Gastrocnemius medialis (tissue), 4 donors: Measurements from ENCODE around the gene HES4.

ENCODE experiments used
- POLR2A ChIP-seq, 2 donors: fragments of 450-650 bp; IDR thresholded peaks; one replicate each; pipeline ENCODE4 v1.6.1; 2017; ENCODE audit warnings: antibody characterized with exemption in 2 of 2, mild to moderate bottlenecking in 2 of 2, moderate library complexity in 2 of 2
- TF ChIP-seq, protein P1 (sequence below), 5 experiments: fragments of 450-650 bp in 3 of 5; fragments of 200-600 bp in 2 of 5; sonication (generic) in 2 of 5; IDR thresholded peaks in 4 of 5; conservative IDR thresholded peaks in 1 of 5; 1 replicate in 4 of 5; 2 replicates in 1 of 5; pipeline ENCODE4 v1.5.1; 2016 to 2019; ENCODE audit warnings: antibody characterized with exemption in 5 of 5, mild to moderate bottlenecking in 3 of 5, moderate library complexity in 3 of 5

DNA sequence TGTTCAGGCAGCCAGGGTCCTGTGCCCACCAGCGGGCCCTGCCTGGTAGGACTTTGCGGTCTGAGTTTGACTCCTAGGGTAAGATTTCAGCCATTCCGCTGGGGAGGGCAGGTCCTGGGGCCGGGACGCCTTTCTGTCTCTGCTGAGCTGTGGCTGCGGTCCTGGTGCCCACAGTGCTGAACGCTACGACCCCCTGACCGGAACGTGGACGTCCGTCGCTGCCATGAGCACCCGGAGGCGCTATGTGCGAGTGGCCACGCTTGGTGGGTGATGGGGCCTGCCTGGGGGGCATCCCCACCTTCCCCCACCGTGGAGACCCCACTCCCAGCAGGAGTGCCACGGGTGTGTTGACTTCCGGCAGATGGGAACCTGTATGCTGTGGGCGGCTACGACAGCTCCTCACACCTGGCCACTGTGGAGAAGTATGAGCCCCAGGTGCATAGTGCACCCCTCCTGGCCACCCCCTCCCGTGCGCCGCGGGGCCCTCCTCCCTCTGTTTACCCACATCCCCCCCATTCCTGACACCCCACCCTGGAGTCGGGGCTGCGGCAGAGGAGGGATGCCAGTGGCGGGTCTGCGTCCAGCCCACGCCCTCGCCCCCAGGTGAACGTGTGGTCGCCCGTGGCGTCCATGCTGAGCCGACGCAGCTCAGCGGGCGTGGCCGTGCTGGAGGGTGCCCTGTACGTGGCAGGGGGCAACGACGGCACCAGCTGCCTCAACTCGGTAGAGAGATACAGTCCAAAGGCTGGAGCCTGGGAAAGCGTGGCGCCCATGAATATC is 36.0 kb downstream of the HES4 start:
- TF ChIP-seq, protein P1, sequence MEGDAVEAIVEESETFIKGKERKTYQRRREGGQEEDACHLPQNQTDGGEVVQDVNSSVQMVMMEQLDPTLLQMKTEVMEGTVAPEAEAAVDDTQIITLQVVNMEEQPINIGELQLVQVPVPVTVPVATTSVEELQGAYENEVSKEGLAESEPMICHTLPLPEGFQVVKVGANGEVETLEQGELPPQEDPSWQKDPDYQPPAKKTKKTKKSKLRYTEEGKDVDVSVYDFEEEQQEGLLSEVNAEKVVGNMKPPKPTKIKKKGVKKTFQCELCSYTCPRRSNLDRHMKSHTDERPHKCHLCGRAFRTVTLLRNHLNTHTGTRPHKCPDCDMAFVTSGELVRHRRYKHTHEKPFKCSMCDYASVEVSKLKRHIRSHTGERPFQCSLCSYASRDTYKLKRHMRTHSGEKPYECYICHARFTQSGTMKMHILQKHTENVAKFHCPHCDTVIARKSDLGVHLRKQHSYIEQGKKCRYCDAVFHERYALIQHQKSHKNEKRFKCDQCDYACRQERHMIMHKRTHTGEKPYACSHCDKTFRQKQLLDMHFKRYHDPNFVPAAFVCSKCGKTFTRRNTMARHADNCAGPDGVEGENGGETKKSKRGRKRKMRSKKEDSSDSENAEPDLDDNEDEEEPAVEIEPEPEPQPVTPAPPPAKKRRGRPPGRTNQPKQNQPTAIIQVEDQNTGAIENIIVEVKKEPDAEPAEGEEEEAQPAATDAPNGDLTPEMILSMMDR (IDR thresholded peaks at IDR 0.05 in 4 of 5, conservative IDR thresholded peaks at IDR 0.05 in 1 of 5) = no peak
- TF ChIP-seq POLR2A (IDR thresholded peaks at IDR 0.05) = no peak
